WTC11 (cell line): ENCODE measurements around the gene BCAS3. TPM values are rescaled to one million over a fixed set of nuclear protein-coding genes. Genes with fewer than 3 reads are reported as not detected.

Experiments
- AR ChIP-seq: fragments of 250-450 bp; sonication (Bioruptor Pico); IDR thresholded peaks from 2 replicates; pipeline ENCODE4 v1.9.0; 2021; ENCODE audit warnings: mild to moderate bottlenecking
- ATF2 ChIP-seq: sonication (generic); formaldehyde crosslinking; IDR thresholded peaks from 2 replicates; pipeline ENCODE4 v1.8.1; 2022; ENCODE audit warnings: low read depth, missing genetic modification reagents, borderline replicate concordance
- CBFB ChIP-seq: sonication (generic); formaldehyde crosslinking; IDR thresholded peaks from 2 replicates; pipeline ENCODE4 v1.8.1; 2022; ENCODE audit warnings: mild to moderate bottlenecking, low read depth, missing genetic modification reagents
- CDX4 ChIP-seq: fragments of 250-450 bp; sonication (Bioruptor Pico); IDR thresholded peaks from 2 replicates; pipeline ENCODE4 v1.9.0; 2021; ENCODE audit warnings: moderate library complexity, mild to moderate bottlenecking, inconsistent platforms, borderline replicate concordance
- CREB1 ChIP-seq: sonication (generic); formaldehyde crosslinking; IDR thresholded peaks from 2 replicates; pipeline ENCODE4 v1.8.0; 2023; ENCODE audit warnings: mild to moderate bottlenecking, missing genetic modification reagents
- CREM ChIP-seq: sonication (generic); formaldehyde crosslinking; IDR thresholded peaks from 2 replicates; pipeline ENCODE4 v1.8.1; 2022; ENCODE audit warnings: mild to moderate bottlenecking, missing genetic modification reagents, moderate library complexity
- CTCF ChIP-seq: fragments of 200-600 bp; IDR thresholded peaks from 2 replicates; pipeline ENCODE4 v1.8.0; 2022; ENCODE audit warnings: antibody characterized with exemption
- ETV6 ChIP-seq: sonication (generic); formaldehyde crosslinking; IDR thresholded peaks from 2 replicates; pipeline ENCODE4 v1.8.1; 2022; ENCODE audit warnings: mild to moderate bottlenecking, missing genetic modification reagents
- IRF2 ChIP-seq: sonication (generic); formaldehyde crosslinking; IDR thresholded peaks from 2 replicates; pipeline ENCODE4 v1.8.0; 2022; ENCODE audit warnings: low read depth, missing genetic modification reagents, borderline replicate concordance
- JUN ChIP-seq: sonication (generic); formaldehyde crosslinking; IDR thresholded peaks from 2 replicates; pipeline ENCODE4 v1.8.0; 2023; ENCODE audit warnings: mild to moderate bottlenecking, missing genetic modification reagents
- MYBL2 ChIP-seq: sonication (generic); formaldehyde crosslinking; IDR thresholded peaks from 2 replicates; pipeline ENCODE4 v1.8.1; 2023; ENCODE audit warnings: mild to moderate bottlenecking, moderate library complexity, missing genetic modification reagents
- NFATC4 ChIP-seq: fragments of 250-450 bp; sonication (Bioruptor Pico); IDR thresholded peaks from 2 replicates; pipeline ENCODE4 v1.9.0; 2021; ENCODE audit warnings: mild to moderate bottlenecking
- NFYB ChIP-seq: sonication (generic); formaldehyde crosslinking; conservative IDR thresholded peaks from 2 replicates; pipeline ENCODE4 v1.8.0; 2022; ENCODE audit warnings: low read depth, missing genetic modification reagents
- OVOL2 ChIP-seq: fragments of 250-450 bp; sonication (Bioruptor Pico); IDR thresholded peaks from 2 replicates; pipeline ENCODE4 v1.9.0; 2021; ENCODE audit warnings: mild to moderate bottlenecking, borderline replicate concordance
- TEAD1 ChIP-seq: sonication (generic); formaldehyde crosslinking; IDR thresholded peaks from 2 replicates; pipeline ENCODE4 v1.8.0; 2022; ENCODE audit warnings: mild to moderate bottlenecking, missing genetic modification reagents
- TP53 ChIP-seq: sonication (generic); formaldehyde crosslinking; IDR thresholded peaks from 2 replicates; pipeline ENCODE4 v1.8.1; 2023; ENCODE audit warnings: mild to moderate bottlenecking, missing genetic modification reagents
- USF1 ChIP-seq: sonication (generic); formaldehyde crosslinking; IDR thresholded peaks from 2 replicates; pipeline ENCODE4 v1.8.0; 2022; ENCODE audit warnings: mild to moderate bottlenecking, missing genetic modification reagents
- ZBTB43 ChIP-seq: sonication (generic); formaldehyde crosslinking; IDR thresholded peaks from 2 replicates; pipeline ENCODE4 v1.8.1; 2023; ENCODE audit warnings: mild to moderate bottlenecking, missing genetic modification reagents
- ZNF121 ChIP-seq: sonication (generic); formaldehyde crosslinking; IDR thresholded peaks from 2 replicates; pipeline ENCODE4 v1.8.0; 2023; ENCODE audit warnings: missing genetic modification reagents
- ZNF281 ChIP-seq: sonication (generic); formaldehyde crosslinking; IDR thresholded peaks from 2 replicates; pipeline ENCODE4 v1.8.0; 2023; ENCODE audit warnings: mild to moderate bottlenecking, missing genetic modification reagents
- ZNF396 ChIP-seq: fragments of 250-450 bp; sonication (Bioruptor Pico); IDR thresholded peaks from 2 replicates; pipeline ENCODE4 v1.8.0; 2021; ENCODE audit warnings: mild to moderate bottlenecking, moderate library complexity, borderline replicate concordance
- ZNF532 ChIP-seq: fragments of 250-450 bp; sonication (Bioruptor Pico); IDR thresholded peaks from 2 replicates; pipeline ENCODE4 v1.9.0; 2021; ENCODE audit warnings: mild to moderate bottlenecking, borderline replicate concordance
- ZNF671 ChIP-seq: fragments of 250-450 bp; sonication (Bioruptor Pico); IDR thresholded peaks from 2 replicates; pipeline ENCODE4 v1.8.0; 2021; ENCODE audit warnings: mild to moderate bottlenecking
- total RNA-seq: library from RNA; stranded (reverse); gene quantifications from 3 replicates; pipeline ENCODE4 v1.2.3, GENCODE V29; 2021

BCAS3 gene
- total RNA-seq, 1 experiment from 2014 or later = 15.5 TPM

- TF ChIP-seq IRF2 (CRISPR knock-in tag) = no peak
- no peak for TF ChIP-seq AR (CRISPR knock-in tag)
- no peak for TF ChIP-seq CREM (CRISPR knock-in tag)
- no peak for TF ChIP-seq TP53 (CRISPR knock-in tag)
- no peak for TF ChIP-seq ZNF671 (CRISPR knock-in tag)
- no peak for TF ChIP-seq NFATC4
- TF ChIP-seq ETV6 (CRISPR knock-in tag) = no peak
- no peak for TF ChIP-seq CBFB (CRISPR knock-in tag)
- TF ChIP-seq OVOL2 (CRISPR knock-in tag) = no peak
- no peak for TF ChIP-seq ZNF121 (CRISPR knock-in tag)
- TF ChIP-seq TEAD1 (CRISPR knock-in tag) = no peak
- TF ChIP-seq USF1 (CRISPR knock-in tag) = peak; percentile 92
- TF ChIP-seq ZBTB43 (CRISPR knock-in tag) = no peak
- TF ChIP-seq CDX4 = no peak
- TF ChIP-seq ZNF396 (CRISPR knock-in tag) = no peak
- TF ChIP-seq JUN (CRISPR knock-in tag) = no peak
- TF ChIP-seq CREB1 (CRISPR knock-in tag) = no peak
- TF ChIP-seq CTCF = no peak
- peak; percentile 99 for TF ChIP-seq NFYB (CRISPR knock-in tag)
- no peak for TF ChIP-seq ZNF532 (CRISPR knock-in tag)
- TF ChIP-seq MYBL2 (CRISPR knock-in tag) = no peak
- no peak for TF ChIP-seq ATF2 (CRISPR knock-in tag)
- TF ChIP-seq ZNF281 (CRISPR knock-in tag) = no peak
Observed at GRCh38 chr17:60677308-60678117, at the start of gene BCAS3 (continued).
